Measurements from ENCODE around the gene NPB. TPM values are rescaled to one million over a fixed set of nuclear protein-coding genes. Genes with fewer than 3 reads are reported as not detected.

NPB gene
- total and polyA plus RNA-seq, 2 of the 8 experiments (the other 6 are each of a cell fraction or from before 2014, with no cell fraction given), result 1.5 to 2.5 TPM

GRCh38 chr17:81911277-81911961, 9.4 kb downstream of the NPB start, which contains the start of gene PCYT2 (continued):
- no peak for TF ChIP-seq HDAC6 (IDR thresholded peaks at IDR 0.05; ENCODE audit: low read depth, low read length)
- no peak for TF ChIP-seq RFX5 (IDR thresholded peaks at IDR 0.05; ENCODE audit: borderline replicate concordance, low read depth, low read length)
- no peak for TF ChIP-seq ASH2L (IDR thresholded peaks at IDR 0.05; ENCODE audit: low read length)
- TF ChIP-seq TCF12 (IDR thresholded peaks at IDR 0.05; ENCODE audit: low read depth, low read length), result 0 out of 2 replicates have a peak, but pooled peaks have one; percentile 10
- no peak for TF ChIP-seq EP300 (IDR thresholded peaks at IDR 0.05; ENCODE audit: borderline replicate concordance in 1 of 2, low read depth in 2 of 2, low read length in 2 of 2)
- TF ChIP-seq E2F6 (IDR thresholded peaks at IDR 0.05), result no peak
- TF ChIP-seq ZNF274 (IDR thresholded peaks at IDR 0.05; ENCODE audit: borderline replicate concordance, extremely low read depth, low read length), result no peak
- TF ChIP-seq CBX5 (IDR thresholded peaks at IDR 0.05; ENCODE audit: low read depth, low read length), result no peak
- TF ChIP-seq CHD7 (IDR thresholded peaks at IDR 0.05; ENCODE audit: insufficient replicate concordance, low read length), result no peak
